ENCODE data around the gene DSE.

The DSE gene

DNA sequence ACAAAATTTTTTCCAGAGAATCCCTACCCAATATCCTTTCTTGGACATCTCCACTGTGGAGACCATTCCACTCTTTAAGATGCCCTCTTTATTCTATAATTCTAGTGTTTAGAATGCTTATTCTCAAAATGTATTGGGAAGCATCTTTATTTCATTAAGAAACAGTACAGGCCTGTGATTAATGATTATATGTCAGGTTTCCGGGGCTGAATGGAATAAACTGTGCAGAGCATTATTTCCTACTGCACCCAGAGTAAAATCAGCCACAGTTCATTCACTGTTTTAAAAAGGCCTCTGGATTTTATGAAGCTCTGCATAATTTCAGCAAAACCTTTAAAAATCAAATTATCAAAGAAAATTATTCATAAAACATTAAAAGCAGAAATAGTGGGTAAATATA lies 42.6 kb downstream of the DSE start:
- DNase-seq (ENCODE audit: low read depth), result no peak

DNA sequence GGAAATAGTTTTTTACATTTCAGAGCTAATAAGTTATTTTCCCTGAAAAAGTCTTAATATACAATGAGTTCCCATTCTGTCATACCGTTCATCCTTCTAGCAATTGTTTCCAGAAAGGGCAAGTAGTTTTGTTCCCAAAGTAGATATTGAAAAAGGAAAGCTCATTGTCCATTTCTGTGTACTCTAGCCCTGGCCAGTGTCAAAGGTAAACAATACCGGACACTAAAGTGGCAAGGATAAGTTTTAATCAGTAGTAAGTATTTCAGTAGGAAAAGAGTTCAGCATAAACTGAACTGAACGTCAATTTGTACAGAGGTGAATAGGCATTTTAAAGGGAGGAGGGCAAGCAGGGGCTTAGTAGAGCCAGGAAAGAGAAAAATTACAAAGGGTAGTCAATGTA lies 46.9 kb downstream of the DSE start:
- DNase-seq (ENCODE audit: low read depth), result no peak

GRCh38 chr6:116419069-116419786 lies 48.5 kb downstream of the DSE start:
- no peak for DNase-seq (ENCODE audit: low read depth)

DNA sequence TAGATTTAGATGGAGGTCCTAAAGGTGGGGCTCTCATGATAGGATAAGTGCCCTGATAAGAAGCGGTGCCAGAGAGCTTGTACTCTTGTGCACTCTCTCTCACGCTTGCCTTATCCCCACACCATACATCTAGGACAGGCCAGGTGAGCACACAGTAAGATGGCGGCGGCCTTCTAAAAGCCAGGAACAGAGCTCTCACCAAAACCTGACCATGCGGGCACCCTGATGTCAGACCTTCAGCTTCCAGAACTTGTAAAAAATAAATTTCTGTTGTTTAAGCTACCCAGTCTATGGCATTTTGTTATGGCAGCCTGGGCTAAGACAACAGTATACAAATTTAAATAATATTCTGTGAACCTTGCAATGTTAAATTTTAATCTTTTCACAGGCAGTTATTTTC lies 49.6 kb downstream of the DSE start:
- no peak for DNase-seq (ENCODE audit: low read depth)

- DNase-seq (ENCODE audit: low read depth), result no peak
Observed at GRCh38 chr6:116422238-116422637, 51.5 kb downstream of the DSE start.

DNA sequence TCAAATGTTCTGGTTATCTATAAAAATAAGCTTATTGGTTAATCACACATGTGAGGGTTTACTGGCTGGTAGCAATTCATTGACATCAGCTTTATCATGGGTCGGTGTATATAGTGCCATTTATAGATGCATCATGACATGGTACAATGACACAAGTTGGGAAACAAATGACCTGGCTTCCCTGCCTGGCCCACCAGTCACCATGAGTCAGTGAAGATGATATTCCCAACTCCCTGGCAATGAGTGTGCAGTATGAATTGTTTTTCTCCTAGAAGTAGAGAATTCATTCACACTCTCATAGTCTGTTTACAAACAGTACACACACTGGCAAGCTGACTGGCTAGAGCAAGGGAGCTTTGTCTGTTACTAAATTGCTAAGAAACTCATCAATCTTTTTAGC lies 53.3 kb downstream of the DSE start:
- no peak for DNase-seq (ENCODE audit: low read depth)

- no peak for DNase-seq (ENCODE audit: low read depth)
Observed at GRCh38 chr6:116426551-116426950, 55.8 kb downstream of the DSE start.

GRCh38 chr6:116429111-116429510 lies 58.4 kb downstream of the DSE start:
- no peak for DNase-seq (ENCODE audit: low read depth)

- DNase-seq (ENCODE audit: low read depth), result no peak
Observed at GRCh38 chr6:116430860-116431259, 60.1 kb downstream of the DSE start.

- no peak for DNase-seq (ENCODE audit: low read depth)
Observed at GRCh38 chr6:116431964-116432595, 61.3 kb downstream of the DSE start.

DNA sequence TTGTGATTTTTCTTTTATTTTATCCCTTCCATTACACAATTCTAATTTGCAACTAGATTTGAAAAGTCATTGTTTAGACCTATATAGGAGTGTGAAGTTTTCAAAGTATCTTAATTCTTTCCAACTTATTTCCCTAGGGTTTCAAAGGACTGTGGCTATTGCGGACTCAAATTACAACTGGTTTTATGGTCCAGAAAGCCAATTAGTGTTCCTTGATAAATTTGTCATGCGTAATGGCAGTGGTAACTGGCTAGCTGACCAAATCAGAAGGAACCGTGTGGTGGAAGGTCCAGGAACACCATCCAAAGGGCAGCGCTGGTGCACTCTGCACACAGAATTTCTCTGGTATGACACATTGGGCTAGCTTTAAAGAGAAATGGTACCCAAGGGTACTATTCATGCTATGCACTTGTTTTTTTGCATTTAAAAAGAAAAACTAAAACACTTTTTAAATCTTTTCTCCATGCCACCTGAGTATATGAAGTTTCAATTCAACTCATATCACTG lies 62.5 kb downstream of the DSE start:
- no peak for DNase-seq (ENCODE audit: low read depth)

DNA sequence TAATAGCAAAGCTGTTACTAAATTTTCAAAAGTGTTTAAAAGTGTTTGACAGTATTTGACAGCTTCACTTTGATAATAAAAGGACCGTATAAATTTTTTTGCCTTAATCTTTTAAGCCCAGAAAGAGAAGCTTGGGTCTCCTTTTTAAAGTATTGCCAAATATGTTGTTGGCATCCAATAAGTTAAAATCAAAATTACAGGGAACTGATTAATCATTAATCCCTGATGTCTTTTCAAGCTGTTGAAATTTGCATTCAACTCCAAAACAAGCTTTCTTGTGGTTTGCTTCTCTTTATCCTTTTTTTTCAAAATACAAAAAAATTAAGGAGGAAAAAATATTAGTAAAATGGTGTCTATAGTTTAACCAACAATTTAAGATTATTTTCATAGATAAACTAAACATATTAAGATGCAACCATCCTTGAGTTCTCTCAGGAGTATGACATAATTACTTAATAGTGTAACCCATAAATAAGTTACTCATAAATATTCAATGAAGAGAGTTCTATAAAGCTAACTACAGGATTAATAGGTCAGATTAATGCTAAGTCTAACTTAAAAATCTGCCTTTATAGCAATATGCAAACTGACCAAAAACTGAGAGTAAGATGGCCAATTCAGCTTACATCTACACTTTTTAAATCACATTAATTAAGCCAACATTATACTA lies 63.4 kb downstream of the DSE start:
- DNase-seq (ENCODE audit: low read depth), result no peak

DNA sequence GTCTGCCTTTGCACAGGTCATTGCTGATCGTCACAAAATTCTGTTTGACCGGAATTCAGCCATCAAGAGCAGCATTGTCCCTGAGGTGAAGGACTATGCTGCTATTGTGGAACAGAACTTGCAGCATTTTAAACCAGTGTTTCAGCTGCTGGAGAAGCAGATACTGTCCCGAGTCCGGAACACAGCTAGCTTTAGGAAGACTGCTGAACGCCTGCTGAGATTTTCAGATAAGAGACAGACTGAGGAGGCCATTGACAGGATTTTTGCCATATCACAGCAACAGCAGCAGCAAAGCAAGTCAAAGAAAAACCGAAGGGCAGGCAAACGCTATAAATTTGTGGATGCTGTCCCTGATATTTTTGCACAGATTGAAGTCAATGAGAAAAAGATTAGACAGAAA lies 65.8 kb downstream of the DSE start:
- no peak for DNase-seq (ENCODE audit: low read depth)

GRCh38 chr6:116437656-116438055 lies 66.9 kb downstream of the DSE start:
- no peak for DNase-seq (ENCODE audit: low read depth)

DNA sequence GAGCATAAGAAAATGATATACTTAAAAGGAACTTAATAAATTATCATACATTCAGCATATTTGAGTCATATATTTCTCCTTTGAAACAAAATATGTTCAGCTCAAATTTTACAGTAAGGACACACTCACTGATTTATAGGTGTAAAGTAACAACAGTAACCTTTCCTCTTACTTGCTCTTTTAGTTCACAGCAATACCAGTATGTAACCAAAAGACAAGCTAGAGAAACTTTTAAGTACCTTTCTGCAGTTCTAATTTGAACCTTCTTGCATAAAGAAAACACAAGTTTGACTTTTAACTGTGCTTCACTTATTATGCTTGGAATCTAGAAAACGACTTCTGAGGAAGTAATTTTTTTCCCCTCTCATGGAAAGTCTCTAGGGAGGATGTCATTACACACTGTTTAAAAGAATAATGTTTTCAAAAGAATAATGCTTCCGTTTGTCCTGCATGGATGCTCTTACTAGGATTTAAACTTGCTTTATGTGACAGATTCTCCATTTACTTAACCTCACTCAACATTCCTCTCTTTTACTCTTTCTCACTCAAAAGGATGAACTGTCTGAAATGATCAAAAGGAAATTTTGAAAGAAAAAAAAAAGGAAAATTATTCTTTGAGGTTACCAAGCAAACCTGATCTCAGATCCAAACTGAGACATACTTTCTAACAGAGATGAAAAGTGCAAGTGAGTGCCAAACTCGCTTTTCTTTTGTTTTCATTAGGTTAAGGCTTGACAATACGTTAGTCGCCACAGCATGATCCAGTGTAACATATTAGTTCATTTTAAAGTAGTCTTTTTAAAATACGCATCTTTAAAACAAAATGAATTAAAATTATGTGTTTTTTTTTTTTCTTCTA lies 68.1 kb downstream of the DSE start:
- DNase-seq (ENCODE audit: low read depth), result no peak

DNA sequence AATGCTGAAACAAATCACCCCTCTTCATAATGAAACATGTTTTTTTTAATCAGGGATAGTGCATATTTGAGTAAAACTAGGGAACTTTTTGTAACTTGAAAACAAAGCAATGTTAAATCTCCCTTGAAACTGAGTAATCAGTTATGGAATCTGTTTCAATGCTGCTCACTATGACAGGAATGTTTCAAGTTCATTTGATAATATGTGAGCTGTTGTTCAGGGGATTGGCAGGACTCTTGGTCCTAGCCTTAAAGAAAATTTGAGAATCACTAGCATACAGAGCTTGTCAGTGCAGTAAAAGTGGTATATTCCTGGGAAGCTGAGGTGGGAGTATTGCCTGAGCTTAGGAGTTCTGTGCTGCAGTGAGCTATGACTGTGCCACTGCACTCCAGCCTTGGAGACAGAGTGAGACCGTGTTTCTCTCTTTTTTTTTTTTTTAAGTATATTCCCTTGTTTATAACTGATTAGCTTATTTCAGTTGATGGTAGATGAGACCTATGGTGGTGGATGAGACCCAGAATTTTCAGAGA lies 68.8 kb downstream of the DSE start:
- DNase-seq (ENCODE audit: low read depth), result no peak

GRCh38 chr6:116443105-116443504 lies 72.4 kb downstream of the DSE start:
- DNase-seq (ENCODE audit: low read depth), result no peak

DNA sequence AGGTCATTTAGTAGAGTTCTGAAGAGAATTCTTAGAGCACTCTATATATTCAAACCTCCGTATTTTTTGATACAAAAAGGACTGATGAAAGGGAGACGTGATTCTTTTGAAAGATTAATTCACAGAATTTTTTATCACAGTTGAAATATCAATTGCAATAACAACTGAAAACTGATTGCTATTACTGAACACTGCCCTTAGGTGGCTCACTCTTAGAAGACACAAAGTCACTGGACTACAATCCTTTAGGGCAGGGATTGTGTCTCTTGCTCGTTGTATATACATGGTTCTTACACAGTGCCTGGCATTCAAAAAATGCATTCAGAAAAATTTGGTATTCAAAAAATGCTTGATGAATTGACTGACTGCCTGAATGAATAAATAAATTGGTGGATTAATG lies 73.3 kb downstream of the DSE start:
- DNase-seq (ENCODE audit: low read depth), result no peak

- DNase-seq (ENCODE audit: low read depth), result no peak
Observed at GRCh38 chr6:116444575-116444974, 73.8 kb downstream of the DSE start.

DNA sequence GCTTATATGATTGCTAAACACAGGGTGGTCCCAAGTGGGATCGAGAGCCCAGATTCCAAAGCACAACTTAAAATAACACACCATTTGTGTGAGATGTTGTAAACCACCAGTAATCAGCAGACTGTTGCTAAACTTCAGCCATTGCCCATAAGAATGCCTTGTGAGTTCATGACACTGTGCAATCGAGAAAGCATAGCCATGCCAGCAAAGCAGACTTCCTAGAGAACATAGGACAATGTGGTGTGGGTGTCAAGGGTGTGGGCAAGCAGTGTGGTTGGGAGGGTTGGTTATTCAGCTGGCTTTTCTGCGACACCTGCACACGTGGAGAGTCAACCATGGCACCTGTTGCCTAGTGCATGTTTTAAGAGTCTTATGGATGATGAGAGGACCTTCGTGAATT lies 74.4 kb downstream of the DSE start:
- no peak for DNase-seq (ENCODE audit: low read depth)

DNA sequence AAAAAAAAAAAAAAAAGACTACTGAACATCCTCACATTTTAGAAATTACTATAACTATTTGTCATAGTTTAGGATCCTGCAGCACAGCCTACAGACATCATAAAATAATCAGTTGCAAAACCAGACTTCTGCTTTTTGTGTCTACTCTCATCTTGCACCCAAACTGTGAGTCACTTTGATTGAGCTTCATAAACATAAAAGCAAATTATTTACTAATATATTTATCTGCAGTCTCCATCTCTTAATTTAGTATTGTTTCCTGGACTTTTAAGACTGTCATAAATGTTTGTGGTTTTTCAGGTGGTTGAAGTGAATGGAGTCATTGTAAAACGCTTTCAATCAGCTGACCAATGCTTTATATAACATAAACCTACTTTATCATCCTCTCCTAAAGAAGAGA lies 75.7 kb downstream of the DSE start:
- no peak for DNase-seq (ENCODE audit: low read depth)

GRCh38 chr6:116447052-116447451 lies 76.3 kb downstream of the DSE start:
- DNase-seq (ENCODE audit: low read depth), result no peak

All from activated T-cell treated with anti-CD3 and anti-CD28 coated beads for 24 hours (primary cell).